ENCODE measurements around the gene LANCL1.
"Not testable (repeated sequence)": the region's sequence is repeated elsewhere in the genome, so short reads cannot be mapped to it uniquely, and the experiment has no call there.

The LANCL1 gene

DNA sequence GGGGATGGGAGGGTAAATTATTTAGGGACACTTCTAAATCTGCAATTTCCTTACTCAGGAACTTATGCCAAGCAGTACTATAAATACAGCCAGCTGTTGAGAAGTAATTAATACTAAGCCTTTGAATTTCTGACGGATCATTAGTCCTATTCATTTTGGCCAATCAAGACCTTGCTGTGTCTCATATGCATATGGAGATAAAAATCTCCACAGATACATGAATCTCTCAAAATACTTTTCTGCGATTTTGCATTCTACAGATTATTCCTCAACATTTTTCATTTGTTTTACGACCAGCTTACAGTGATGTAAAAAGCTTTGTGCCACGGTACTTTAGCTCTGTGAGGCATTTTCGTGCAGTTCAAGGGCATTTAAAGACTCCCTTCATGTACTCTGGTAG lies 16.7 kb downstream of the LANCL1 start:
- TF ChIP-seq, protein P1, sequence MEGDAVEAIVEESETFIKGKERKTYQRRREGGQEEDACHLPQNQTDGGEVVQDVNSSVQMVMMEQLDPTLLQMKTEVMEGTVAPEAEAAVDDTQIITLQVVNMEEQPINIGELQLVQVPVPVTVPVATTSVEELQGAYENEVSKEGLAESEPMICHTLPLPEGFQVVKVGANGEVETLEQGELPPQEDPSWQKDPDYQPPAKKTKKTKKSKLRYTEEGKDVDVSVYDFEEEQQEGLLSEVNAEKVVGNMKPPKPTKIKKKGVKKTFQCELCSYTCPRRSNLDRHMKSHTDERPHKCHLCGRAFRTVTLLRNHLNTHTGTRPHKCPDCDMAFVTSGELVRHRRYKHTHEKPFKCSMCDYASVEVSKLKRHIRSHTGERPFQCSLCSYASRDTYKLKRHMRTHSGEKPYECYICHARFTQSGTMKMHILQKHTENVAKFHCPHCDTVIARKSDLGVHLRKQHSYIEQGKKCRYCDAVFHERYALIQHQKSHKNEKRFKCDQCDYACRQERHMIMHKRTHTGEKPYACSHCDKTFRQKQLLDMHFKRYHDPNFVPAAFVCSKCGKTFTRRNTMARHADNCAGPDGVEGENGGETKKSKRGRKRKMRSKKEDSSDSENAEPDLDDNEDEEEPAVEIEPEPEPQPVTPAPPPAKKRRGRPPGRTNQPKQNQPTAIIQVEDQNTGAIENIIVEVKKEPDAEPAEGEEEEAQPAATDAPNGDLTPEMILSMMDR (IDR thresholded peaks at IDR 0.05; ENCODE audit: borderline replicate concordance, insufficient read depth, low read depth, low read length): no peak
- H3K4me3 ChIP-seq (ENCODE audit: low read depth, low read length): no peak overlapping the region

DNA sequence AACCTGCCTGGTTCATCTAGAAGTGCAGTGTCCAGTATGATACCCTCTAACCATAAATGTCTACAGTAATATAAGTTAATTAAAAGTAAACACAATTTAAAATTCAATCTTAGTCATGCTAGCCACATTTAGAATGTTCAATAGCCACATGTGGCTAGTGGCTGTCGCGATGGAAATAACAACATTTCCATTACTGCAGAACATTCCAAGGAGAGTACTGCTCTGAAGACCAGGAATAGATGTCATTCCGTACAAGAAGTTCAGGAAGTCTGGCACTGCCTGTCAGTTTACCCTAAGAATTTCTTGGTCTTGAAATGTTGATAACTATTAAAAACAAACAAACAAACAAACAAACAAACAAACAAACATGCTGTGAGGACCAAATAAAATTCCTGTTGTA lies 17.2 kb downstream of the LANCL1 start:
- TF ChIP-seq, protein P1 (IDR thresholded peaks at IDR 0.05; ENCODE audit: borderline replicate concordance, insufficient read depth, low read depth, low read length): no peak
- no peak overlapping the region for H3K4me3 ChIP-seq (ENCODE audit: low read depth, low read length)

DNA sequence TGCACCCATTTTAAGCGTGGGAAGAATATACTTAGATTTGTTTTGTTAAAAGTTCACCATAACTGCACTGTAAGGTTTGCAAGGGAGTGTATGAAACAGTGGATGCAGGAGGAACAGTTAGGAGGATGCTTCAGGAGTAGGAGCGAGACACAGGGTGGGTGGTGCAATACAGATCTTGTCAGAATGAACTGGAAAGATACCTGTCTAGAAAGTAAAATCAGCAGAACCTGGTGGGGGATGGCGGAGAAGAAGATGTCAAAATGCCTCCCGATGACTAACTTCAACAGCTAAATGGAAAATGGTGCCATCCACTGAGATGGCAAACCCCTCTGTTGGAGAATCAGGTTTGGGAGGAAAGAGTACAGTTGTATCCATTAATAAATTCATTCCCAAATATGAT lies 18.2 kb downstream of the LANCL1 start:
- H3K4me3 ChIP-seq (ENCODE audit: low read depth, low read length): no peak overlapping the region
- TF ChIP-seq, protein P1 (IDR thresholded peaks at IDR 0.05; ENCODE audit: borderline replicate concordance, insufficient read depth, low read depth, low read length): no peak

DNA sequence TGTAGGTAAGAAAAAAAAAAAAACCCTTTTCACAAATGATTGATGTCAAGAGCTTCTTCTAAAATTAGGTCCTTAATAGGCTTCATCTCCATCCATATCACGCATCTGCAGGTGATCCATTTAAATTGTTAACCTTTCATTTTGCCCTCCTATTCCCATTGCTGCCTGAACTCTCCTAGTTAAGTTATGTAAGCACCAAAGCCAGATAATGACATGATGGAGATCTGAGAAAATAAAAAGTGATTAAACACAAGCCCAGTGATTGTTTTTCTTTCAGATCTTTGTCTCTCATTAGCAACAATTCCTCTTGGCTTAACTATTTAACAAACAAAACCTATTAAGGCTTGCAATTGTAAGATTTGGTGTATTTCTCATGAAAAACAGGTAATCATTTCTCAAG lies 20.0 kb downstream of the LANCL1 start:
- TF ChIP-seq, protein P1 (IDR thresholded peaks at IDR 0.05; ENCODE audit: borderline replicate concordance, insufficient read depth, low read depth, low read length): no peak
- no peak overlapping the region for H3K4me3 ChIP-seq (ENCODE audit: low read depth, low read length)

DNA sequence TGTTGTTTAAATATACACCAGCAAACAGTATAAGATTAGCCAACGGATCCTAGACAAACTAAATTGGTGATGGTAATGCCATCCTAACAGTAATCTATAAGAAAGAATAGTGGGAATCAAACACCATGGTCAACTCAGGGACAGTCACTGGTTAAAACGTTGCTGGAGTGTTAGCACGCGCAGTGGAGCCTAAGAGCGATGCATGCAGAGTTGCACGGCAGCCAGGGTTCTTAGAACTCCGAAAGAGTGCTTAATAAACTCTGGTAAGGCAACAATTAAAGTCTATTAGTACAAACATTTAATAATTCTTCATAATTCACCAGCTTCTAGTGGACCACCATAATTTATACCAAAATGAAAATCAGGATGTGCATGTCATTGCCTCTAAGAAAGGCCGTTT lies 22.2 kb downstream of the LANCL1 start:
- TF ChIP-seq, protein P1 (IDR thresholded peaks at IDR 0.05; ENCODE audit: borderline replicate concordance, insufficient read depth, low read depth, low read length): no peak
- H3K4me3 ChIP-seq (ENCODE audit: low read depth, low read length): no peak overlapping the region

DNA sequence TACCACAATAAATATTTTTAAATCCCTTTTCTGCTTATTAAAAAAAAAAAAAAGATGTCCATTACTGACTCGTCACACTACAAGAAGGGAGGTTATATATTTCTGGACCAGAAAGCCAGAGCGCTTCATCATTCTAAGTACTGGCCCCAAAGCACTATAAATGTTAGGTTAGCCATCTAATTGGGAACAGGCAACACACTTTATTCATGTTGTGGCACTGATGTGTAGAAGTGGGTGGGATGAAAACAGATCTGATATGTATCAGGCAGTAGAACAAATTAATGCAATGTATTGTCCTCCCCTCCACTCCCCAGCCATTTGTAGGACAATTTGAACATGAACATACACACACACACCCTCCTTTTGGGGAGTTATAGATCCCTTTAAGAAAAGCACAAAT lies 24.4 kb downstream of the LANCL1 start:
- TF ChIP-seq, protein P1 (IDR thresholded peaks at IDR 0.05; ENCODE audit: borderline replicate concordance, insufficient read depth, low read depth, low read length): no peak
- no peak overlapping the region for H3K4me3 ChIP-seq (ENCODE audit: low read depth, low read length)

DNA sequence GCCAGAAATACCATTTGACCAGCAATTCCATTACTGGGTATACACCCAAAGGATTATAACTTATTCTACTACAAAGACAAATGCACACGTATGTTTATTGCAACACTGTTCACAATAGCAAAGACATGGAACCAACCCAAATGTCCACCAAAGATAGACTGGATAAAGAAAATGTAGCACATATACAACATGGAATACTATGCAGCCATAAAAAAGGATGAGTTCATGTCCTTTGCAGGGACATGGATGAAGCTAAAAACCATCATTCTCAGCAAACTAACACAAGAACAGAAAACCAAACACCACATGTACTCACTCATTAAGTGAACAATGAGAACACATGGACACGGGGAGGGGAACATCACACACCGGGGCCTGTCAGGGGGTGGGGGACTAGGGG lies 25.6 kb downstream of the LANCL1 start:
- H3K4me3 ChIP-seq (ENCODE audit: low read depth, low read length): not testable (repeated sequence)

DNA sequence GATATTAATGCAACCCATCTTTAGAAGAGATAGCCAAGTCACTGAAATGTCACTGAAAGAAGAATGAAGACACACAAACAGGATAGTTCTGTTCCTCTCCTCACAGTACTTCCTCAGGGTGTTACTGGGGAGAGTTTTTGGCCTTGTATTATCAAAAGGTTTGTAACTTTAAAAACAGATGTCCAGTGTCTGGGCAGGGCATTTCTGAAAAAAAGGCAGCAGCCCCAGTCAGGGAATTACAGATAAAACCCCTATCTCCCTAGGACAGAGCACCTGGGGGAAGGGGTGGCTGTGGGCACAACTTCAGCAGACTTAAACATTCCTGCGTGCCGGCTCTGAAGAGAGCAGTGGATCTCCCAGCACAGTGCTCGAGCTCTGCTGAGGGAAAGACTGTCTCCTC lies 30.8 kb downstream of the LANCL1 start:
- TF ChIP-seq, protein P1 (IDR thresholded peaks at IDR 0.05; ENCODE audit: borderline replicate concordance, insufficient read depth, low read depth, low read length): no peak
- H3K4me3 ChIP-seq (ENCODE audit: low read depth, low read length): no peak overlapping the region

Data from GM12875 (cell line).